Bronchial epithelial cell (primary cell): ENCODE measurements around the gene SUCNR1. TPM values are rescaled to one million over a fixed set of nuclear protein-coding genes. Genes with fewer than 3 reads are reported as not detected.

Experiments
- DNase-seq: peaks from one replicate; pipeline ENCODE4 v3.0.0-alpha.2; 2010; ENCODE audit warnings: low read depth
- FAIRE-seq: peaks from 2 replicates; lab custom pipeline; 2011; peaks lifted over from hg19 to GRCh38; lab: Jason Lieb, UNC
- H3K27me3 ChIP-seq: 2 replicates; pipeline ENCODE4 v1.5.1; 2011; ENCODE audit warnings: low read length; ENCODE audit not compliant: control insufficient read depth, insufficient read depth
- H3K36me3 ChIP-seq: 2 replicates; pipeline ENCODE4 v1.5.1; 2011; ENCODE audit warnings: low read length; ENCODE audit not compliant: control insufficient read depth, insufficient read depth
- H3K4me3 ChIP-seq: 2 replicates; pipeline ENCODE4 v1.5.1; 2011; ENCODE audit warnings: mild to moderate bottlenecking, low read depth, low read length, control low read depth
- total RNA-seq: library from RNA; depleted of rRNA; stranded (reverse); fragments of >200 nt; gene quantifications from 2 replicates; pipeline ENCODE4 v1.2.1, GENCODE V29; 2014
- TF ChIP-seq, protein P1 (sequence below): IDR thresholded peaks from 2 replicates; pipeline ENCODE4 v1.5.1; 2011; ENCODE audit warnings: mild to moderate bottlenecking, moderate library complexity, low read length, control low read depth, inconsistent platforms; ENCODE audit not compliant: insufficient read depth, severe bottlenecking

SUCNR1 gene
- total RNA-seq, 1 donor from 2014 or later = not detected

DNA sequence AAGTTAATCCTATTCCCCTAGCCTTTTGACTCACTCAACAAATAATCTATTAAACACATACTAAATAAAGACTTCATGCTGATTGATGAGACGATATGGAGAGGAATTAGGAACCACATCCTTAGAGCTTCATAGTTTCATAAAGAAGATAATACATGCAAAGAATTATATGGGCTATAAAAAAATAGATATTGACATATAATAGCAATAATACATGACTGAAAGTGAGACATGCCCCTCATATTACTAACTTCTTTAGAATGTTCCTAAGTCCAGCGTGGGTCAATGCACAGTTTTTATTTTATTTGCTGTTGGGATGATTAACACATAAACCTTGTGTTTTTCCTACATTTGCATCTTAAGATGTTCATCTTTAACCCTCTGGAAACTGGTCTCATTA, 32.2 kb downstream of the SUCNR1 start:
- H3K4me3 ChIP-seq = no peak overlapping the region
- FAIRE-seq (no peak), DNase-seq (no peak)
- TF ChIP-seq, protein P1, sequence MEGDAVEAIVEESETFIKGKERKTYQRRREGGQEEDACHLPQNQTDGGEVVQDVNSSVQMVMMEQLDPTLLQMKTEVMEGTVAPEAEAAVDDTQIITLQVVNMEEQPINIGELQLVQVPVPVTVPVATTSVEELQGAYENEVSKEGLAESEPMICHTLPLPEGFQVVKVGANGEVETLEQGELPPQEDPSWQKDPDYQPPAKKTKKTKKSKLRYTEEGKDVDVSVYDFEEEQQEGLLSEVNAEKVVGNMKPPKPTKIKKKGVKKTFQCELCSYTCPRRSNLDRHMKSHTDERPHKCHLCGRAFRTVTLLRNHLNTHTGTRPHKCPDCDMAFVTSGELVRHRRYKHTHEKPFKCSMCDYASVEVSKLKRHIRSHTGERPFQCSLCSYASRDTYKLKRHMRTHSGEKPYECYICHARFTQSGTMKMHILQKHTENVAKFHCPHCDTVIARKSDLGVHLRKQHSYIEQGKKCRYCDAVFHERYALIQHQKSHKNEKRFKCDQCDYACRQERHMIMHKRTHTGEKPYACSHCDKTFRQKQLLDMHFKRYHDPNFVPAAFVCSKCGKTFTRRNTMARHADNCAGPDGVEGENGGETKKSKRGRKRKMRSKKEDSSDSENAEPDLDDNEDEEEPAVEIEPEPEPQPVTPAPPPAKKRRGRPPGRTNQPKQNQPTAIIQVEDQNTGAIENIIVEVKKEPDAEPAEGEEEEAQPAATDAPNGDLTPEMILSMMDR = no peak
- no peaks in the 10 kb centered on the region for H3K36me3 ChIP-seq
- no peaks in the 10 kb centered on the region for H3K27me3 ChIP-seq

DNA sequence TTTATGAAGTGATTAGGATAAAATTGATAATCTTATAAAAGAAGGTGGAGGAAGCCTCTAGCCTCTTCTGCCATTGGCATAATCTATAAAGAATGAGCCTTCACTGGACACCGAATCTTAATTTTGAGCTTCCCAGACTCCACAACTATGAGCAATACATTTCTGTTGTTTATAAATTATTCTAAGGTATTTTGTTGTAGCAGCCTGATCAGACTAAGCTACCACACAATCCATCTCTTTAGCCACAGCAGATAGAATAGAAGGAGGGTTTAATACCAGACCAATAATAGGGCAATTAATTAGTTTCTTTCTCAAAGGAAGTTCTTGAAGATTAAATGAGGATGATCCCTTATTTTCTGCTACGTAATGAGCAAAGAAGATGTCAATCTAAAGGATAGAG, 33.3 kb downstream of the SUCNR1 start:
- TF ChIP-seq, protein P1 = no peak
- FAIRE-seq = no peak
- no peaks in the 10 kb centered on the region for H3K36me3 ChIP-seq
- no peak overlapping the region for H3K4me3 ChIP-seq
- DNase-seq = no peak
- H3K27me3 ChIP-seq = no peaks in the 10 kb centered on the region

DNA sequence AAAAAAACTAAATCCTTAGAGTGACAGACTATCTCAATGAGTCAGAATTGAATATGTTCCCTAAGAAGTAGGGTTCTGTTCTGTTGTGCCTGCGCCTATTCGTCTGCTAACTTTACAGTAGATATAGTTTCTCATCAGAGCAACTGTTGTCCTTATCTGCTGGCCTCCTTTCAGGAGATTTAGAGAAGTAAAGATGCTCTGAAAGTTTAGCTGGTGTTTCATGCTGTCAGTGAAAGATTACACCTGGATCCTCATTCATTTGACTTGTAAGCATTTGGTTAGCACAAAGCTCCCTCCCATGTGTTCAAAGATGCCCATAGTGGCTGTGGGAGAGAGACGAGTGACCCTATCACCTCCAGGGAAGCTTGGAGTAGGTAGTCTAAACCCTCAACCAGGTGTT, 35.0 kb downstream of the SUCNR1 start:
- Histone ChIP-seq H3K4me3 (no peak overlapping the region), H3K27me3 (no peaks in the 10 kb centered on the region), H3K36me3 (no peaks in the 10 kb centered on the region)
- DNase-seq (no peak), FAIRE-seq (no peak)
- TF ChIP-seq, protein P1 = no peak

DNA sequence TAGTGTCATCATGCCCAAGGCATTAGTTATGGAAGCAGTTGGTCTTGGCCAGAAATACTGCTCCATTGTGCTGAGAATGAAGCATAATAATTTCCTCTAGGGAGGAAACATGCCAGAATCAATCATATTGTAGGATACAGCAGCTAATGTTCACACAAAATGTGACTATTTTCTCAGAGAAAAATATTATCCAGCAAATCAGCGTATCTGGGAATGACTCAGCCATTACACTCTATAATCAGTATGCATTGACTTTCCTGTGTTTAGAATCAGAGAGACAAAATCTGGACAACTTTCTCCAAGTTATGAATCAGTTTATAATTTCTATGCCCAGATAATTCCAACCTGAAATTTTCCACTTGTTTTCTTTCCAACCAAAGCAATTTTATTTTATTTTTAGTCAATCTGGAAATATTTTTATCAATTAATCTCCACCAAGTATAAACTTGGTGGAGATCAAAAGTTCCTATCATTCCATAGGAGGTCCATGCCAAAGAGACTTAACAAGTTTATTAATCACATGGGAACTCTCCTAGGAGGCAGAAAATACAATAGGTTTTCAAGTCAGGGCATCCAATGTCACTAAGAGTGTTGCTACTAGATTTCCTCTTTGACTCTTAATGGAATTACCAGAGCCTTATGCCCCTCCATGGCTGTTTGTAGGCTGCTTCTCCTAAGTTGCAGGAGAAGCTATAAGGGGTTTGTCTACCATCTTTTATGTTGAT, 36.4 kb downstream of the SUCNR1 start:
- FAIRE-seq (no peak), DNase-seq (peak; percentile 23)
- no peak overlapping the region for H3K4me3 ChIP-seq

GRCh38 chr3:151911462-151911861, 38.0 kb downstream of the SUCNR1 start:
- no peaks in the 10 kb centered on the region for H3K36me3 ChIP-seq
- TF ChIP-seq, protein P1 = no peak
- H3K27me3 ChIP-seq = no peaks in the 10 kb centered on the region
- no peak for FAIRE-seq
- H3K4me3 ChIP-seq = no peak overlapping the region
- no peak for DNase-seq

More for the DNA sequence above, 36.4 kb downstream of the SUCNR1 start:
- H3K36me3 ChIP-seq = no peaks in the 10 kb centered on the region
- TF ChIP-seq, protein P1 = no peak
- no peaks in the 10 kb centered on the region for H3K27me3 ChIP-seq

GRCh38 chr3:151912028-151912427, 38.6 kb downstream of the SUCNR1 start:
- no peaks in the 10 kb centered on the region for H3K27me3 ChIP-seq
- FAIRE-seq (no peak), DNase-seq (peak; percentile 64)
- TF ChIP-seq, protein P1 = no peak
- H3K4me3 ChIP-seq = no peak overlapping the region
- no peaks in the 10 kb centered on the region for H3K36me3 ChIP-seq
